Measurements from ENCODE around the gene BRSK2.

The BRSK2 gene

GRCh38 chr11:1479006-1479677, 89.4 kb downstream of the BRSK2 start:
- in situ Hi-C loops (cut with MboI; ENCODE audit: low sequenced_read_pairs), result no loop called here

DNA sequence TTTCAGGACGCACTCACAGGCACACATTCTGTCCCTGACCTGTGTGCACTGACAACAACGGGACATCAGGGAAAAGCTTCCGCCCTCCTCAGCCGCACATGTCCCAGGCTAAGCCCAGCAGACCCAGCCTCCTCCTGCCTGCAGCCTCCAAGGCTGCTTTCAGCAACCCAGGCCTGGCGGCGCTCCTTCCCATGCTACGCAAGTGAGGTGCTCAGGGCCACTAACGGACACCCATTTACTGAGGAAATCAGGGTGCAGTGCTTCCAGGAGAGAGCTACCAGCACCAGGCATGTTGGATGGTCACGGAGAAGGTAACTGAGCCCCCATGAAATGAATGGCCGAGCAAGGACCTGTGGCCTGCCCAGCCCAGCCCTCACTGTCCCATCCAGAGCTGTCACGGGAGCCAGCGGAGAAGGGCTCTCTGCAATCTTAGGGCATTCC, 90.0 kb downstream of the BRSK2 start:
- in situ Hi-C loops (cut with MboI; ENCODE audit: low sequenced_read_pairs), result no loop called here

DNA sequence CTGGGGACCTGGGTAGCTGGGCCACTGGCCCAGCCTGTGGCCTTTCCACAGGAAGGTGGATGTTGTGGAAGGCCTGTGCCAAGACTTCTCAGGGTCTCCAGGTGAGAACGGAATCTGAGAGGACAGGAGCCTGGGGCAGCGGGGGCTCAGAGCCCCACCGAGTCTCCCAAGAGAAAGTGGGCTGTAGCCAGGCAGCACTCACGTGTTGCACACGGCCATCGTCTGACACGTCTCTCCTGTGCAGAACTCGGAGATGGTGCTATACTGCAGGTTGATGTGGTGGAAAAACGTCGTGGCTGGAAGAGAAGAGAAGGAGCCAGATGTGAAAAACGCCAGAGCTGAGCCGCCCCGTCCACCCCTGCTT, 90.4 kb downstream of the BRSK2 start:
- in situ Hi-C loops (cut with MboI; ENCODE audit: low sequenced_read_pairs), result no loop called here

DNA sequence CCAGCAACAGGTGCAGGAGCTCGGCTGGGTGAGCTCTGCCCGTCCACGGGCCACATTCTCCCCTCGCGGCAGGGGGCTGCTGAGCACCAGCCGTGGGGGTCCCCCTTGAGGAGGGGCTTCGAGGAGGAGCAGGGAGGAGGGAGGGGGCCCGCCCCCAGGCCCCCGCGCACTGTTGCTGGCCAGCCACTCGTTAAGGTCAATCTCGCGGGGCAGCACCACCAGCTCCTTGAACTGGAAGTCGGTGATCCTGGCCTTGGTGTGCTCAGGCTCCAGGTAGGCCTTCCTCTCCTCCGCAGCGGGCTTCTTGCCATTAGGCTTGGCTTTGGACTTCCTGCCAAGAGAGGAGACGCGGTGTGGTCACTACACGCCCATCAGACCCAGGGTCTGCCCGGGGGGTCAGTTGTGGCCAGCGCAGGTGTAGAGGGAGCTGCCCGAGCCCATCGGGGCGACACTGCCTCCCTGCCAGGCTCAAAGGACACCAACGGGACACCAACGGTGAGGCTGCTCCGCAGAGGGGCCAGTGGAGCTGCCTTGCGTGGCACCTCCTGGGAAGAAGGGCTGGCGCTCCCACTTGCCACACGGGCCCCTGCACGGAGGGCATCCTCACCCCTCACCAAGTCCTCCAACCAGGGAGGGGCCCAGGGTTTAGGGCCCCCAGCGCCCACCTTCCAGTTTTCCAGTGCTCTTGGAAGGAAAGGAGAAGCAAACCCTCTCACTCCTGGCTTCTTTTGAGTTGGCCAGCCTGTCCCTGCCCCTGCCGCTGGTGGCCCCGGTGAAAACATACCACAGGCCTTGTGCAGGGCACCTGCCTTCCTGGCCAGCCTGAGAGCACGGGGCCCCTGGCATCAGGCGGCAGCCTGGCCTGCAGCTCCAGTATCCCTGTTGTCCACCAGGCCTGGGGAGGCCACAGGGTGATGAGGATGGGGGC, 91.1 kb downstream of the BRSK2 start:
- in situ Hi-C loops (cut with MboI; ENCODE audit: low sequenced_read_pairs), result no loop called here

DNA sequence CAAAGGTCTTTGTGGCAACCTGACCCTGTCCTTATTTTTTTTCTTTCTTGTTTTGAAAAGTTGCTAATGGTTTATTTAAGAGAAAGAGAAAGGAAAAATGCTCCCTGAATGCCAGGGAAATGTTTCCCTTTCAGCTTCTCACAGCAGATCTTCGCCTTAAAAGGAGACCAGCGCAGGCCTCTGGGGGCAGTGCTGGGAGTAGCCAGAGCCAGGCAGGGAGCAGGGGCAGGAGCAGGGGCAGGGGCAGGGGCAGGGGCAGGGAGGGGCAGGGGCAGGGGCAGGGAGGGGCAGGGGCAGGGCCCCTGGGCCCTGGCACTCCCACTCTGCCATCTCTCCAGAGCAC, 91.7 kb downstream of the BRSK2 start:
- in situ Hi-C loops (cut with MboI; ENCODE audit: low sequenced_read_pairs), result no loop called here

- in situ Hi-C loops (cut with MboI; ENCODE audit: low sequenced_read_pairs), result no loop called here
These were observed 92.2 kb downstream of the BRSK2 start for GRCh38 chr11:1481861-1482441.

- in situ Hi-C loops (cut with MboI; ENCODE audit: low sequenced_read_pairs), result no loop called here
These were observed 93.1 kb downstream of the BRSK2 start for GRCh38 chr11:1482581-1483444.

GRCh38 chr11:1483445-1483961, 93.8 kb downstream of the BRSK2 start:
- in situ Hi-C loops (cut with MboI; ENCODE audit: low sequenced_read_pairs), result no loop called here

DNA sequence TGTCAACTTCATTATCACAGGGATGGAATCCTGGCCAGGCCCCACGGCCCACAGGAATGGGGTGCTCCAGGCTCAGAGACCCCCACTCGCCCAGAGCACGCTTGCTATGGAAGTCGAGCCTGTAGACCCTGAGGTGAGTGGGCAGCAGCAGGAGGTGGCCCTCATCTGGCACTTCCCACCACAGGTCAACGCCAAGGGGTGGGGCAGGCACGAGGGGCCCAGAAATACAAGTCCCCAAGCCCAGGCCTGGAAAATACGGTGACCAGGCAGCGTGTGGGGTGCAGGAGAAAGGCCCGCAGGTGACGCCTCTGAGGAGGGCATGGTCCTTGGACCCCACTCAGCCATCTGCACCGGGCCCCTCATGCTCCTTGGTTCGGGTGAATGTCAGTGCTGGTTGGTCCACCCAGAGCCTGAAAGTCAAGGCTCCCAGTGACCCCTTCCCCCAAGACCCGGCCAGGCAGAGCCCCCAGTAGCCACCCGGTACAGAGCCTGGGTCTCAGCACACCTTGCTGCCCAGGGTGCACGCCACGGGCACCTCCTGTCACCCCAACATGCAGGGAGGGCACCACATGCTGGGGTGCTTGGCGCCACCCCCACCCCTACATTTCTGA, 94.4 kb downstream of the BRSK2 start:
- in situ Hi-C loops (cut with MboI; ENCODE audit: low sequenced_read_pairs), result no loop called here

- in situ Hi-C loops (cut with MboI; ENCODE audit: low sequenced_read_pairs), result no loop called here
These were observed 95.2 kb downstream of the BRSK2 start for GRCh38 chr11:1484695-1485503.

DNA sequence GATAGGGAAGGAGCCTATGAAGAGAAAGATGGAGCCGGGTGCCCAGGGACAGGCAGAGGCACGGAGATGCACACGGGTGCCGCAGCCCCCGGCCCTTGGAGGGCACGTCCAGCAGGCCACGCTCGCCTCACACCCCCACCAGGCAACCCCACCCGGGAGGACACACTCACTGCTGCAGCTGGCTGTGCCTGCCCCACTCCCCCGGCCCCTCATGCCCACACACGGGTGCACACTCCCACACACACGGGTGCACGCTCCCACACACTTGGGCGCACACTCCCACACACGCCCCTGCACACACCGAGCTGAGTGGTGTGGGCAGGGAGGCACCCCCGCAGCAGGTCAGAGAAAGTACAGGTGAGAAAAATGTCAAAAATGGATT, 95.8 kb downstream of the BRSK2 start:
- in situ Hi-C loops (cut with MboI; ENCODE audit: low sequenced_read_pairs), result no loop called here

DNA sequence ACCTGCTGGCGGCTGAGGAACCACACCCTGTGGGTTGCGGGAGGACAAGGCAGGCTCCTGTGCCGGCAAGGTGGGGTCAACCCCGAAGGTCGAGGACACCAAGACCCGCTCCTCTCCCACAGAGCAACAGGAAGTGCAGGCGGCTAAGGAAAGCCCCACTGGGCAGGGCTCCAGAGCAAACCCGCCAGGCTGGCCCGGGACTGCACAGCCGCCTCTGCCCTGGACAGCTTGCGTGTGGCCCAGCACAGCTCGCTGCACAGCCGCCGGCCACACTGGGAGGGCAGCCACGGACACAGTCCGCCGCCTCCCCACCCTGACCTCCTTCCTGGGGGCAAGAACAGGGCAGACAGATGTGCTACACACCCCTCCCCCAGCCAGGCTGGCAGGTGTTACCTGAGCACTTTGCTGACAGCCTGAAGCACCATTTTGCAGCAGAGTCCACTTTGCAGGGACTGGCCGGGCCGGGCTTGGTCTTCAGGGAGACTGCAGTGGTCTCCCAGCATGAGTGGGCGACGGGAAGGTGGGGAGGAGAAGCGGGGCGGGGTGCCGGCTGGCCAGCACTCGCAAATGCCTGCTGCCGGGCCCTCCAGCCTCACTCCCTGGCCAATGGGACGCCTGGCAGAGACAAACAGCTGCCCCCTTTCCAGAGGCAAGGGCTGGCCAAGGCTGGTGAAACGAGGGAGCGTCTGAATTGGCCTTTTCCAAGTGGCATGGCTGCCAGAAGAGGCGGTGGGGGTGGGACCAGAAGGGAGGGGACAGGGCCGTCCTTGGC, 96.5 kb downstream of the BRSK2 start, which contains the start of gene MOB2:
TSS of gene MOB2 (minus strand) at position 726 of the 772 bp plus-strand sequence. CDS start at position 503, 223 bp downstream.
- in situ Hi-C loops (cut with MboI; ENCODE audit: low sequenced_read_pairs), result no loop called here

GRCh38 chr11:1487091-1487850, 97.5 kb downstream of the BRSK2 start:
- in situ Hi-C loops (cut with MboI; ENCODE audit: low sequenced_read_pairs), result no loop called here

DNA sequence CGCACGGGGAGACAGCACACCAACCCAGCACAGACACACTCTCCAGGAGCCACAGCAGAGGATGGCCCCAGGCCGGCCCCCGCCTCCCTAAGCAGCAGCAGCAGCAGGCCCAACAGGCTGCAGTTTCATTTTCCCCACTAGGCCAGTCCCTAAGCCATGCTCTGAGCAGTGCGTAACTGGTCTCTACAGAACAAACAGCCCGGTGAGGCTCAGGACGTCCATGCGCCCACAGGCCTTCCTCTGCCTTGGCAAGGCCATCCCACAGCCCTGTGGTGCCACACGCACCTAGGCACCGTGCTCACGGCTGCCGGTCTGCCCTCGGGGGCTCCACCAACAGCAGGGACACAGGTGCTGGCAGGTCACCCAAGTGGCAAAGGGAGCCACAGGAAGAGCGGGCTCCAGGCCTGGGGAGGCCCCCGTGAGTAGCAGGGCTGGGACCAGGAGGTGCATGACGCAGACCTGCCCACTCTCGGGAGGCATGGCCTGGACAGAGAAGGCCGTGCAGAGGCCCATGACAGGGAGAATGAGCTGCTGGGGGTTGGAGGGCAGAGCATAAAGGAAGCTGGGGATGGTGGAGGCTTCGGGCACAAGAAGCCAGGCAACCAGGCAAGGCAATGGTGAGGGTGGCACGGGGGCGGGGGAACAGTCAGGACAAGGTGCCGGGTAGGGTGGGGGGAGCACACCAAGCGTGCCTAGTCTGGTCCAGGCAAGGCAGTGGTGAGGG, 98.3 kb downstream of the BRSK2 start:
- in situ Hi-C loops (cut with MboI; ENCODE audit: low sequenced_read_pairs), result no loop called here

DNA sequence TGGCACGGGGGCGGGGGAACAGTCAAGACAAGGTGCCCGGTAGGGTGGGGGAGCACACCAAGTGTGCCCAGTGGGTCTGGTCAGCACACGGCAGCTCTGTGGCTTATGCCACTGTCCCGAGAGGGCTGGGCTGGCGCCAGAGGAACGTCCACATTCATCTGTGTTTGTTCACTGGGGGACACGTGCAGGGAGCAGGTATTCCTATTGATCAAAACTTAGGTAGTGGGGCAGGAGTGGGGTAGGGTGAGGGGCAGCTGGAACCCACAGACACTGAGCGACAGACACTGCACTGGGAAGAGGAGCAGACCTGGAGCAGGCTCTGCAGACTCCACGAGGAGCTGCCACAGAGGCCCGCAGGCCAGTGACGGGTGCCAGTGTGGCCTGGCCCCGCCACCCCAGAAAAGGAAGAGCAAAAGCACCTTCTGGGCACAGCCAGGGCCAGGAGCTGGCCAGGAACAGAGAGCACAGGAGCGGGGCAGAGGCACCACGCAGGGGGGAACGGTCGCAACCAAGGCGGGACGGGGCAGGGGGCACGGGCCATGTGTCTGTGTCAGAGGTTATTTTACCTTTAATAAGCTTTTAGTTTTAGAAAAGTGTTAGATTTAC, 98.9 kb downstream of the BRSK2 start:
- in situ Hi-C loops (cut with MboI; ENCODE audit: low sequenced_read_pairs), result no loop called here

DNA sequence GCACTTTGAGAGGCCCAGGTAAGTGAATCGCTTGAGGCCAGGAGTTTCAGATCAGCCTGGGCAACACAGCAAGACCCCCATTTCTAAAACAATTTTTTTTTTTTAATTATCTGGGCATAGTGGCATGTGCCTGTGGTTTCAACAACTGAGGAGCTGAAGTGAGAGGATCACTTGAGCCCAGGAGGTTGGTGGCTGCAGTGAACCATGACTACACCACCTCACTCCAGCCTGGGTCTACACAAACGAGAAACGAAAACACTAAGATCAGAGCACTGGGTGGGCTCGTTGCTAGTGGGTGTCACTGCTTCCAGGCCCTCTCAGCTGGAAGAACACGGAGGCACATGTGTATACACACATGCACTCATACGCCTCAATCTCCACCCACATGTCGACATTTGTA, 100.9 kb downstream of the BRSK2 start:
- in situ Hi-C loops (cut with MboI; ENCODE audit: low sequenced_read_pairs), result no loop called here

DNA sequence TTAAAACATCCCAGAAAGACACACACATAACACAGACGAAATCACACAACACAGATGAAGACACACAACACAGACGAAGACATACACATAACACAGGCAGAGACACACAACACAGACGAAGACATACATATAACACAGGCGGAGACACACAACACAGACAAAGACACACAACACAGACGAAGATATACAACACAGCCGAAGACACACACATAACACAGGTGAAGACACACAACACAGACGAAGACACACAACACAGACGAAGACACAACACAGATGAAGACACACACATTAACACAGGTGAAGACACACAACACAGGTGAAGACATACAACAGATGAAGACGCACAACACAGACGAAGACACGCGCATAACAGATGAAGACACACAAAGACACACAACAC, 101.6 kb downstream of the BRSK2 start:
- in situ Hi-C loops (cut with MboI; ENCODE audit: low sequenced_read_pairs), result no loop called here

Data from hTERT RPE-1 (cell line).